ENCODE data around the gene NADK. TPM values are rescaled to one million over a fixed set of nuclear protein-coding genes. Genes with fewer than 3 reads are reported as not detected.

The NADK gene
- total RNA-seq, 1 donor from 2014 or later: 84.5 TPM

DNA sequence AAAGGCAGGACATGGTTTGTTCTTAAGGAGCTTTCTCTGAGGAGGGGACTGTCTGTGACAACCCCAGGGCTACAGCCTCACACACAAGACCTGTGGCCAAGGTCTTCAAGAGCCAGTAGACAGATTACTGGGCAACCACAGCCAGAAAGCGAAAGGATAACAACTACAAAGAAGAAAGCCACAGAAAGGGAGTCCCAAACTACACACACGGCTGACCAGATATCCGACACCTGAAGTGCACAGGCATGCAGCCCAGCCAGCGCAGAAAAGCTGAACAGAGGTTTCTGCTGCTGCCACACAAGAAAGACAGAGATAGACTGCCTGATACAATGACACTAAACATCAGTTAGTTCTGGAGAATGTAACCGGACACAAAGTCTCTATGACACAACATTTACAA lies 21.4 kb upstream of the NADK start:
- DNase-seq (ENCODE audit: low spot score): no peak
- Mint-ChIP-seq H3K9me3 (no peaks in the 10 kb centered on the region), H3K4me1 (ENCODE audit: low read depth) (peaks cover 6% of the 10 kb centered on the region), H3K27me3 (ENCODE audit: low read depth) (no peaks in the 10 kb centered on the region), H3K27ac (no peak overlapping the region), H3K4me3 (ENCODE audit: low read depth) (no peak overlapping the region), H3K36me3 (ENCODE audit: low read depth) (peaks cover 59% of the 10 kb centered on the region)
- intact Hi-C loops (cut with micrococcal nuclease): no loop called here

GRCh38 chr1:1797731-1798341 lies 19.6 kb upstream of the NADK start:
- intact Hi-C loops (cut with micrococcal nuclease): no loop called here
- no peaks in the 10 kb centered on the region for H3K27me3 Mint-ChIP-seq (ENCODE audit: low read depth)
- no peak overlapping the region for H3K27ac Mint-ChIP-seq
- DNase-seq (ENCODE audit: low spot score): no peak
- no peak overlapping the region for H3K4me3 Mint-ChIP-seq (ENCODE audit: low read depth)
- H3K36me3 Mint-ChIP-seq (ENCODE audit: low read depth): peaks cover 63% of the 10 kb centered on the region
- peaks cover 6% of the 10 kb centered on the region for H3K4me1 Mint-ChIP-seq (ENCODE audit: low read depth)
- H3K9me3 Mint-ChIP-seq: no peaks in the 10 kb centered on the region

GRCh38 chr1:1796466-1796865 lies 18.2 kb upstream of the NADK start:
- Mint-ChIP-seq H3K27me3 (ENCODE audit: low read depth) (no peaks in the 10 kb centered on the region), H3K4me3 (ENCODE audit: low read depth) (no peak overlapping the region), H3K9me3 (no peaks in the 10 kb centered on the region), H3K27ac (no peak overlapping the region), H3K36me3 (ENCODE audit: low read depth) (peaks cover 65% of the 10 kb centered on the region), H3K4me1 (ENCODE audit: low read depth) (peaks cover 3% of the 10 kb centered on the region)
- intact Hi-C loops (cut with micrococcal nuclease): no loop called here
- DNase-seq (ENCODE audit: low spot score): no peak

- no peaks in the 10 kb centered on the region for H3K27me3 Mint-ChIP-seq (ENCODE audit: low read depth)
- no peak for DNase-seq (ENCODE audit: low spot score)
- no peak overlapping the region for H3K4me3 Mint-ChIP-seq (ENCODE audit: low read depth)
- peaks cover 74% of the 10 kb centered on the region for H3K36me3 Mint-ChIP-seq (ENCODE audit: low read depth)
- peaks cover 3% of the 10 kb centered on the region for H3K4me1 Mint-ChIP-seq (ENCODE audit: low read depth)
- H3K9me3 Mint-ChIP-seq: no peaks in the 10 kb centered on the region
- intact Hi-C loops (cut with micrococcal nuclease): no loop called here
- no peak overlapping the region for H3K27ac Mint-ChIP-seq
Observed at GRCh38 chr1:1794999-1795398, 16.7 kb upstream of the NADK start.

DNA sequence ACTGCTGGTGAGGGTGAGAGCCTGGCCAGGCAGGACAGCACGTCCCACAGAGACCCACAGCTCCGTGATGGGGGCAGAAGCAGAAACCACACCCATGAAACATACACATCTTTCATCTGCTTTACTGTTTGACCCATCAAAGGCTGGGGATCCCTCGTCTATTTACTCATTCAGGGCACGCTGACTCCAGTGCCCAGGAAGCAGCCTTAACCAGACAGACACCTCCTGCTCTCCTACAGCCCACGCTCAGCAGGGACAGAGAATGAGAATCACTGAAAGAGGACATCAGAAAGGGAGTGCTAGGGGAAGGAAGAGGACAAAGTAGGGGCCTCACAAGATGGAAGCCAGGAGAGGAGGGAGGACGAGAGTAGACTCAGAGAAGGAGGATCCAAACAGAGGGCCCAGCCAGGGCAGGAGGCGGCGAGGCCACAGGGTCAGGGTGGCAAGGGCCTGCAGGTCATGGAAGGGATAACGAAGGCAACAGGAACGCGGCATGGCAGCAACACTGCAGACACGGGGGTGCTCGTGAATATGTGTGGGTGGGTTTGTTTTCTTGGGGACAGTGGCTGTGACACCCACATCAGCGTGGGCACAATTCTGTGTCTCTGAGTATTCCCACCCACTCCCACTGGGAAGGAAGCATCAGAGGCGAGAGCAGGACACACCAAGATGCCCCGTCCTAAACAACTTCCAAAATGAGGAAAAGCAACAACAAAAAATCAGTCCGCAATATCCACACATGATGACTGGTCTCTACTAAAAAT lies 15.4 kb upstream of the NADK start:
- Mint-ChIP-seq H3K36me3 (ENCODE audit: low read depth) (peaks cover 80% of the 10 kb centered on the region), H3K9me3 (no peaks in the 10 kb centered on the region), H3K4me3 (ENCODE audit: low read depth) (no peak overlapping the region), H3K27ac (no peak overlapping the region), H3K4me1 (ENCODE audit: low read depth) (no peaks in the 10 kb centered on the region), H3K27me3 (ENCODE audit: low read depth) (no peaks in the 10 kb centered on the region)
- no peak for DNase-seq (ENCODE audit: low spot score)
- intact Hi-C loops (cut with micrococcal nuclease): no loop called here

DNA sequence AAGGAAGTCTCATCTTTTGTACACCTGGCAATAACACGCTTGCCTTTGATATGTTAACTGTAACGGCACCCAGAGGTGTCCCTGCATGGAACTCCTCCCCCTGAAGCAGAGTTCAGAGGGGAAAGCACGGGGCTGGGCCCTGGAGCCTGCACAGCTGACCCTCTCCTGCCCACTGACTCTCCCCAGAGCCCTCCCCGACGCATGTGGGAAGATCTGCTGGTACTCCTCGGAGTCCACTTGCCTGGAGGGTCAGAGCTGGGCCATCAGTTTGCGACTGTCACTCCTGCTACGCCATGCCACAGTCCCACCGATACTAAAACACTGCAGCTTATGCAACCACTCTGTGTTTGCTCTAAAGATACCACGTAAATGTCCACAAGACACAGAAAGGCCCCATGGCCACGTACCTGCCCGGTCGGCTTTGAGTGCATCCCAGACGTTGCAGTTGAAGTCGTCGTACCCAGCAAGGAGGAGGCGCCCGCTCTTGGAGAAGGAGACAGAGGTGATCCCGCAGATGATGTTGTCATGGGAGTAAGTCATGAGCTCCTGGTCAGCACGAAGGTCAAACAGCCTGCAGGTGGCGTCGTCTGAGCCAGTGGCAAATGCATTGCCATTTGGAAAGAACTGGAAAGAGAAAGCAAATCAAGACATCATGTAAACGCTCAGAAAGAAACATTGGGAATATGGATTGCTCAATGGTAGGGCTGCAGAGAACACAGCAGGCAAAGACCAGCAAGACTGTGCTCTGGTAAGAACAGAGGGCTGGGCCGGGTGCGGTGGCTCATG lies 10.6 kb upstream of the NADK start:
- intact Hi-C loops (cut with micrococcal nuclease): no loop called here

GRCh38 chr1:1788136-1788535 lies 9.9 kb upstream of the NADK start:
- Mint-ChIP-seq H3K27ac (no peak overlapping the region), H3K36me3 (ENCODE audit: low read depth) (peaks cover 74% of the 10 kb centered on the region), H3K27me3 (ENCODE audit: low read depth) (no peaks in the 10 kb centered on the region)

More for the DNA sequence above, 10.6 kb upstream of the NADK start:
- no peaks in the 10 kb centered on the region for H3K9me3 Mint-ChIP-seq
- no peaks in the 10 kb centered on the region for H3K4me1 Mint-ChIP-seq (ENCODE audit: low read depth)
- H3K27ac Mint-ChIP-seq: no peak overlapping the region
- H3K36me3 Mint-ChIP-seq (ENCODE audit: low read depth): peaks cover 81% of the 10 kb centered on the region
- H3K27me3 Mint-ChIP-seq (ENCODE audit: low read depth): no peaks in the 10 kb centered on the region
- no peak overlapping the region for H3K4me3 Mint-ChIP-seq (ENCODE audit: low read depth)
- no peak for DNase-seq (ENCODE audit: low spot score)

GRCh38 chr1:1786836-1787605 lies 8.8 kb upstream of the NADK start:
- H3K27me3 Mint-ChIP-seq (ENCODE audit: low read depth): no peaks in the 10 kb centered on the region
- peaks cover 63% of the 10 kb centered on the region for H3K36me3 Mint-ChIP-seq (ENCODE audit: low read depth)
- H3K9me3 Mint-ChIP-seq: no peaks in the 10 kb centered on the region
- intact Hi-C loops (cut with micrococcal nuclease): no loop called here
- no peak for DNase-seq (ENCODE audit: low spot score)
- peaks cover 5% of the 10 kb centered on the region for H3K4me1 Mint-ChIP-seq (ENCODE audit: low read depth)
- no peak overlapping the region for H3K4me3 Mint-ChIP-seq (ENCODE audit: low read depth)
- H3K27ac Mint-ChIP-seq: no peak overlapping the region

More at GRCh38 chr1:1788136-1788535, 9.9 kb upstream of the NADK start:
- Mint-ChIP-seq H3K9me3 (no peaks in the 10 kb centered on the region), H3K4me1 (ENCODE audit: low read depth) (peaks cover 2% of the 10 kb centered on the region), H3K4me3 (ENCODE audit: low read depth) (no peak overlapping the region)
- DNase-seq (ENCODE audit: low spot score): no peak
- intact Hi-C loops (cut with micrococcal nuclease): no loop called here

GRCh38 chr1:1785666-1786065 lies 7.4 kb upstream of the NADK start:
- intact Hi-C loops (cut with micrococcal nuclease): no loop called here
- no peaks in the 10 kb centered on the region for H3K27me3 Mint-ChIP-seq (ENCODE audit: low read depth)
- DNase-seq (ENCODE audit: low spot score): no peak
- peaks cover 53% of the 10 kb centered on the region for H3K36me3 Mint-ChIP-seq (ENCODE audit: low read depth)
- no peak overlapping the region for H3K27ac Mint-ChIP-seq
- H3K9me3 Mint-ChIP-seq: no peaks in the 10 kb centered on the region
- peaks cover 14% of the 10 kb centered on the region for H3K4me1 Mint-ChIP-seq (ENCODE audit: low read depth)
- H3K4me3 Mint-ChIP-seq (ENCODE audit: low read depth): no peak overlapping the region

DNA sequence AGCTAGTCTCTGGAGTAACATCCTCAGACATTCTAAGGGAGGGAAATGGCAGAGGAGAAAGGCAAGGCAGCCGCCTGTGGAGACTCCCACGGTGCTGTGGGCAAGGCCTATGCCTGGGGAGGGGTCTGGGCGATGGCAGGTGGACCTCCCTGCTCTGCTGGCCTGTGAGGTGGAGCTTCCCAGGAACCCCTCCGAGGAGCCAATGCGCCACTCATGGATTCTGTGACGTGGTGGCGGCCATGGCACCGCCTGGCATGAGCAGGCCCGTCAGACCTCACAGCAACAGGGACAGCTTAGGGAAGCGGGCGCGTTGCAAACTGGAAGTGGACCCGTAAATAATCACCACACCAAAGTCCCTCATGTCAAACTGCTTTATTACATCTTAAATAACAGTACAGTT lies 6.7 kb upstream of the NADK start:
- intact Hi-C loops (cut with micrococcal nuclease): loop anchor here (5.0 kb wide), 3 partner anchors 37 to 122 kb away; partner anchors contain the start of gene GNB1
- Mint-ChIP-seq H3K36me3 (ENCODE audit: low read depth) (peaks cover 46% of the 10 kb centered on the region), H3K27me3 (ENCODE audit: low read depth) (no peaks in the 10 kb centered on the region), H3K9me3 (no peaks in the 10 kb centered on the region), H3K27ac (no peak overlapping the region), H3K4me1 (ENCODE audit: low read depth) (peaks cover 21% of the 10 kb centered on the region), H3K4me3 (ENCODE audit: low read depth) (no peak overlapping the region)
- no peak for DNase-seq (ENCODE audit: low spot score)

GRCh38 chr1:1783320-1783719 lies 5.0 kb upstream of the NADK start:
- intact Hi-C loops (cut with micrococcal nuclease): loop anchor here (5.0 kb wide), 3 partner anchors 39 to 124 kb away; partner anchors contain the start of gene GNB1
- peaks cover 32% of the 10 kb centered on the region for H3K36me3 Mint-ChIP-seq (ENCODE audit: low read depth)
- no peak for DNase-seq (ENCODE audit: low spot score)
- H3K27me3 Mint-ChIP-seq (ENCODE audit: low read depth): no peaks in the 10 kb centered on the region
- peak overlapping the region; percentile 17 for H3K4me3 Mint-ChIP-seq (ENCODE audit: low read depth)
- peak overlapping the region; percentile 57 for H3K27ac Mint-ChIP-seq
- H3K9me3 Mint-ChIP-seq: no peaks in the 10 kb centered on the region
- H3K4me1 Mint-ChIP-seq (ENCODE audit: low read depth): peaks cover 30% of the 10 kb centered on the region
